ENCODE results near the gene FIG4. TPM values are rescaled to one million over a fixed set of nuclear protein-coding genes. Genes with fewer than 3 reads are reported as not detected.
"Not testable (repeated sequence)": the region's sequence is repeated elsewhere in the genome, so short reads cannot be mapped to it uniquely, and the experiment has no call there.

FIG4 gene
- total RNA-seq, 2 donors from 2014 or later = 20.8 to 22.6 TPM

DNA sequence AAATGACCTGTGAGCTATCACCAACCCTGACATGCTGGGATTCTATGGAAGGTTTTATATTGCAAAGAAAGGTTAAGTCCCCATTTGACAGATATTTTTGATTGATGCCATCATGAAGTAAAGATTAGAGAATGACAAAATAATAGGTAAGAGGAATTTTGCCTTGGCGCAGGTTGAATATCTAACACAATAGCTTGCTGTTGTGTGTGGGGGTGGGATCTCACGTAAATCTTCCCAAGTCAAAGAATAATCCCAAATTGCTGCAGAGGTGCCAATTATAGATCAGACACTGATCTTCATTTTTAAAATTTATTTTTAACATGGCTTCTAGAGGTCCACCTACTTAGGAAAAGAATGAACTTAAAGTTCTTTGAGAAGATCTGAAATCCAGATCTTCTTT, 135.5 kb downstream of the FIG4 start:
- Histone ChIP-seq H3K4me3 (ENCODE audit: low read length) (no peak overlapping the region), H3K27me3 (ENCODE audit: control insufficient read depth, insufficient read depth, low read length, poor library complexity, severe bottlenecking) (no peaks in the 10 kb centered on the region), H3K4me1 (ENCODE audit: control insufficient read depth, insufficient read depth, low read length) (no peaks in the 10 kb centered on the region), H3K9me3 (ENCODE audit: control insufficient read depth, low read length) (peaks cover 13% of the 10 kb centered on the region), H3K36me3 (ENCODE audit: control insufficient read depth, insufficient read depth, low read length) (no peaks in the 10 kb centered on the region), H3K9ac (ENCODE audit: extremely low read depth, low read length, poor library complexity, severe bottlenecking) (no peak overlapping the region), H3K27ac (ENCODE audit: low read depth, low read length) (no peak overlapping the region)
- Mint-ChIP-seq H3K9me3 (peaks cover 24% of the 10 kb centered on the region), H3K27ac (no peak overlapping the region), H3K4me3 (no peak overlapping the region), H3K27me3 (ENCODE audit: insufficient read depth) (no peaks in the 10 kb centered on the region), H3K4me1 (no peaks in the 10 kb centered on the region), H3K36me3 (ENCODE audit: low read depth) (peaks cover 50% of the 10 kb centered on the region)
- no peak for DNase-seq
- WGBS, 2 experiments (ENCODE audit: insufficient coverage in 1 of 2, insufficient read length in 1 of 2) = 87 to 100% methylated on average over 1 to 2 of the region's 2 CpGs
- no peak for TF ChIP-seq CTCF (conservative IDR thresholded peaks at IDR 0.05)

DNA sequence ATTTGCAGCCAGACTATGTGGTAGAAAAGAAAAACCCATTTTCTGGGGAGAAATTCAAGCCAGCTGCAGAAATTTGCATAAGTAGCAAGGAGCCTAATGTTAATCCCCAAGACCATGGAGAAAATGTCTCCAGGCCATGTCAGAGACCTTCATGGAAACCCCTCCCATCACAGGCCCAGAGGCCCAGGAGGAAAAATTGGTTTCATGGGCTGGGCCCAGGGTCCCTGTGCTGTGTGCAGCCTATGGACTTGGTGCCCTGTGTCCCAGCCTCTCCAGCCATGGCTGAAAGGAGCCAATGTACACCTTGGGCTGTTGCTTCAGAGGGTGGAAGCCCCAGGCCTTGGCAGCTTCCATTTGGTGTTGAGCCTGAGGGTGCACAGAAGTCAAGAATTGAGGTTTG, 140.3 kb downstream of the FIG4 start:
- not testable (repeated sequence) for H3K27ac Mint-ChIP-seq; H3K27ac ChIP-seq (ENCODE audit: low read depth, low read length); H3K36me3 ChIP-seq (ENCODE audit: control insufficient read depth, insufficient read depth, low read length); DNase-seq; H3K4me3 Mint-ChIP-seq; H3K4me3 ChIP-seq (ENCODE audit: low read length); H3K27me3 Mint-ChIP-seq (ENCODE audit: insufficient read depth); H3K4me1 ChIP-seq (ENCODE audit: control insufficient read depth, insufficient read depth, low read length); H3K27me3 ChIP-seq (ENCODE audit: control insufficient read depth, insufficient read depth, low read length, poor library complexity, severe bottlenecking); H3K9ac ChIP-seq (ENCODE audit: extremely low read depth, low read length, poor library complexity, severe bottlenecking); H3K4me1 Mint-ChIP-seq
- H3K36me3 Mint-ChIP-seq (ENCODE audit: low read depth) = peaks cover 50% of the 10 kb centered on the region
- peaks cover 23% of the 10 kb centered on the region for H3K9me3 ChIP-seq (ENCODE audit: control insufficient read depth, low read length)
- H3K9me3 Mint-ChIP-seq = peaks cover 38% of the 10 kb centered on the region

DNA sequence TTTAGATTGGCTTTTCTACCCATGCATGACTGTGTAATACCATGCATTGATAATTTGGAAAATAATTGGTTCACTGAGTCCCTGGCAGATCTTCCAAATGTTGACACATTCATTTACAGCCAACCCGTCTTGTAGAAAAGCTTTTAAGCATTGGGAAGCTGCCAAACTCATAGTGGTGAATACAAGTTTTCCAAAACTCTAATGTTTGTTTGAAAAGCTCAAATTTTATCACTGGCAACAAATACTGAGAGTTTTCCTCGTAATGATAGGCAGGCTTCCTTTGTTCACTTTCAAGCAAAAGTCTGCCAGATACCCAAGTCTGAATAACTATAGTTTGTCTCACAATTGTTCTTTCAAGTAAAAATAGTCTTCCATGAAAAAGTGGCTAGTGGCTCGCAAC, 143.0 kb downstream of the FIG4 start:
- Mint-ChIP-seq H3K9me3 (peaks cover 36% of the 10 kb centered on the region), H3K4me3 (no peak overlapping the region), H3K27ac (no peak overlapping the region), H3K36me3 (ENCODE audit: low read depth) (peaks cover 36% of the 10 kb centered on the region), H3K27me3 (ENCODE audit: insufficient read depth) (no peaks in the 10 kb centered on the region), H3K4me1 (peaks cover 5% of the 10 kb centered on the region)
- Histone ChIP-seq H3K9me3 (ENCODE audit: control insufficient read depth, low read length) (peaks cover 23% of the 10 kb centered on the region), H3K4me3 (ENCODE audit: low read length) (no peak overlapping the region), H3K9ac (ENCODE audit: extremely low read depth, low read length, poor library complexity, severe bottlenecking) (no peak overlapping the region), H3K27ac (ENCODE audit: low read depth, low read length) (no peak overlapping the region), H3K4me1 (ENCODE audit: control insufficient read depth, insufficient read depth, low read length) (no peaks in the 10 kb centered on the region), H3K27me3 (ENCODE audit: control insufficient read depth, insufficient read depth, low read length, poor library complexity, severe bottlenecking) (no peaks in the 10 kb centered on the region), H3K36me3 (ENCODE audit: control insufficient read depth, insufficient read depth, low read length) (no peaks in the 10 kb centered on the region)
- 58 to 61% methylated on average over 2 to 3 of the region's 3 CpGs for WGBS, 2 experiments (ENCODE audit: insufficient coverage in 1 of 2, insufficient read length in 1 of 2)
- no peak for TF ChIP-seq CTCF (conservative IDR thresholded peaks at IDR 0.05)
- DNase-seq = no peak

Data from endodermal cell (in vitro differentiated cells).